WTC11 (cell line): ENCODE data around the gene IGFBP7. TPM values are rescaled to one million over a fixed set of nuclear protein-coding genes. Genes with fewer than 3 reads are reported as not detected.

ENCODE experiments used
- ATAC-seq: fragments of 200-7000 bp; cut with Tn5 transposase; 2 replicates; pipeline ENCODE4 v1.10.0; 2021; ENCODE audit warnings: mild to moderate bottlenecking, moderate library complexity
- CTCF ChIA-PET: fragments of 300-600 bp; sonication (Branson Sonifier 250); formaldehyde crosslinking; loops from one replicate; lab custom pipeline; 2021; ENCODE audit warnings: antibody characterized with exemption; lab: Charles Lee
- POLR2A ChIA-PET: fragments of 350-600 bp; sonication (Branson Sonifier 250); formaldehyde crosslinking; loops from one replicate; lab custom pipeline; 2021; ENCODE audit warnings: antibody characterized with exemption; lab: Charles Lee
- DNase-seq: peaks from one replicate; pipeline ENCODE4 v3.0.0; 2021; ENCODE audit warnings: low spot score
- H3K27ac Mint-ChIP-seq: 2 replicates; pipeline ENCODE4 v1.8.0; 2021; ENCODE audit warnings: mixed read lengths
- H3K27me3 Mint-ChIP-seq: 2 replicates; pipeline ENCODE4 v1.8.0; 2021; ENCODE audit warnings: low read depth, mild to moderate bottlenecking, moderate library complexity, mixed read lengths
- H3K36me3 Mint-ChIP-seq: 2 replicates; pipeline ENCODE4 v1.8.0; 2021; ENCODE audit warnings: mixed read lengths
- H3K4me1 Mint-ChIP-seq: 2 replicates; pipeline ENCODE4 v1.8.0; 2022; ENCODE audit warnings: mixed read lengths
- H3K4me3 Mint-ChIP-seq: 2 replicates; pipeline ENCODE4 v1.8.0; 2021; ENCODE audit warnings: mild to moderate bottlenecking, moderate library complexity, mixed read lengths
- H3K9me3 Mint-ChIP-seq: 2 replicates; pipeline ENCODE4 v1.8.0; 2021; ENCODE audit warnings: mixed read lengths
- CREM ChIP-seq: sonication (generic); formaldehyde crosslinking; IDR thresholded peaks from 2 replicates; pipeline ENCODE4 v1.8.1; 2022; ENCODE audit warnings: mild to moderate bottlenecking, missing genetic modification reagents, moderate library complexity
- FOXJ3 ChIP-seq: sonication (generic); formaldehyde crosslinking; IDR thresholded peaks from 2 replicates; pipeline ENCODE4 v1.9.0; 2021; ENCODE audit warnings: missing genetic modification reagents, mild to moderate bottlenecking, borderline replicate concordance
- GTF2I ChIP-seq: fragments of 250-450 bp; sonication (Bioruptor Pico); conservative IDR thresholded peaks from 2 replicates; pipeline ENCODE4 v1.4.0; 2021; ENCODE audit warnings: mild to moderate bottlenecking
- NR1H2 ChIP-seq: sonication (generic); formaldehyde crosslinking; IDR thresholded peaks from 2 replicates; pipeline ENCODE4 v1.9.0; 2021; ENCODE audit warnings: mild to moderate bottlenecking, moderate library complexity, missing genetic modification reagents
- NR3C1 ChIP-seq: sonication (generic); formaldehyde crosslinking; conservative IDR thresholded peaks from 2 replicates; pipeline ENCODE4 v1.8.1; 2023; ENCODE audit warnings: low read depth, mild to moderate bottlenecking, missing genetic modification reagents
- PRRX2 ChIP-seq: fragments of 250-450 bp; sonication (Bioruptor Pico); IDR thresholded peaks from 2 replicates; pipeline ENCODE4 v1.8.0; 2021; ENCODE audit warnings: mild to moderate bottlenecking
- SMAD3 ChIP-seq: sonication (generic); formaldehyde crosslinking; IDR thresholded peaks from 2 replicates; pipeline ENCODE4 v1.8.0; 2022; ENCODE audit warnings: missing genetic modification reagents, mild to moderate bottlenecking, borderline replicate concordance
- TCF7 ChIP-seq: sonication (generic); formaldehyde crosslinking; IDR thresholded peaks from 2 replicates; pipeline ENCODE4 v1.8.0; 2022; ENCODE audit warnings: mild to moderate bottlenecking, low read depth, missing genetic modification reagents, moderate library complexity
- TEAD4 ChIP-seq: sonication (generic); formaldehyde crosslinking; IDR thresholded peaks from 2 replicates; pipeline ENCODE4 v1.8.0; 2022; ENCODE audit warnings: mild to moderate bottlenecking, missing genetic modification reagents
- ZBTB21 ChIP-seq: sonication (generic); formaldehyde crosslinking; IDR thresholded peaks from 2 replicates; pipeline ENCODE4 v1.8.1; 2023; ENCODE audit warnings: mild to moderate bottlenecking, missing genetic modification reagents, borderline replicate concordance
- ZNF121 ChIP-seq: sonication (generic); formaldehyde crosslinking; IDR thresholded peaks from 2 replicates; pipeline ENCODE4 v1.8.0; 2023; ENCODE audit warnings: missing genetic modification reagents
- ZNF263 ChIP-seq: sonication (generic); formaldehyde crosslinking; IDR thresholded peaks from 2 replicates; pipeline ENCODE4 v1.8.1; 2022; ENCODE audit warnings: low read depth, mild to moderate bottlenecking, moderate library complexity, missing genetic modification reagents
- total RNA-seq: library from RNA; stranded (reverse); gene quantifications from 3 replicates; pipeline ENCODE4 v1.2.3, GENCODE V29; 2021
- TF ChIP-seq, protein P1 (sequence below): fragments of 250-450 bp; sonication (Bioruptor Pico); conservative IDR thresholded peaks from 2 replicates; pipeline ENCODE4 v1.9.0; 2021; ENCODE audit warnings: mild to moderate bottlenecking
- TF ChIP-seq, protein P2 (sequence below): sonication (generic); formaldehyde crosslinking; IDR thresholded peaks from 2 replicates; pipeline ENCODE4 v1.8.0; 2022; ENCODE audit warnings: missing genetic modification reagents
- TF ChIP-seq, protein P3 (sequence below): sonication (generic); formaldehyde crosslinking; IDR thresholded peaks from 2 replicates; pipeline ENCODE4 v1.8.1; 2023; ENCODE audit warnings: mild to moderate bottlenecking, missing genetic modification reagents
- TF ChIP-seq, protein P4 (sequence below): sonication (generic); formaldehyde crosslinking; IDR thresholded peaks from 2 replicates; pipeline ENCODE4 v1.8.1; 2023; ENCODE audit warnings: mild to moderate bottlenecking, missing genetic modification reagents
- TF ChIP-seq, protein P5 (sequence below): fragments of 200-600 bp; IDR thresholded peaks from 2 replicates; pipeline ENCODE4 v1.8.0; 2022; ENCODE audit warnings: antibody characterized with exemption
- TF ChIP-seq, protein P6 (sequence below): sonication (generic); formaldehyde crosslinking; IDR thresholded peaks from 2 replicates; pipeline ENCODE4 v1.8.1; 2023; ENCODE audit warnings: mild to moderate bottlenecking, moderate library complexity, missing genetic modification reagents
- TF ChIP-seq, protein P7 (sequence below): sonication (generic); formaldehyde crosslinking; IDR thresholded peaks from 2 replicates; pipeline ENCODE4 v1.8.1; 2022; ENCODE audit warnings: missing genetic modification reagents, borderline replicate concordance

Gene IGFBP7
- total RNA-seq, 1 experiment from 2014 or later = 1.4 TPM

DNA sequence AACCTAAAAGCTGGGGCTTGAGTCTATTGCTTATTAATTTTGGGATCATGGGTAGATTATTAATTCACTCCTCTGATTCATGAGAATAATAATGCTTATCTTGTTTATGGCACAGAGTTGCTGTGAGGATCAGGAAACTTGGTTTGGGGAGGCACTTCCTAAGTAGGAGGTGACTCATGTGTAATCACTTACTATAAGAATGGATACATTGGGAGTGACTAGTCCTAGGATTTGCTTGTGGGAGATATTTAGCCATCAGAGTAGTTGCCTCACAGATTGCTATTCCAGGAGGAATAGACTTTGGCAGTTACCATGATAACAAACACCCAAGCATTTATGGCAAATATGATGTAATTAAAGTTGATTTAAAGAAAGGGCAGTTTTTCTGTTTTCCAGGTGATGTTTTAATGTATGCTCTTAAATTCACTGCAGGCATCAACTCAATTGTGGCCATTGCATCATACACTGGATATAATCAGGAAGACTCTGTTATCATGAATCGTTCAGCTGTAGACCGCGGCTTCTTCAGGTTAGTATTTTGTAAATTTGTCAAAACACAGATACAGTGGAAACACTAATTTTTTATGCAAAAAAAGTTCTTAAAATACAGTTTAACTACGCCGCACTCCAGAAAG, 89.6 kb downstream of the IGFBP7 start (continued):
- TF ChIP-seq, protein P1, sequence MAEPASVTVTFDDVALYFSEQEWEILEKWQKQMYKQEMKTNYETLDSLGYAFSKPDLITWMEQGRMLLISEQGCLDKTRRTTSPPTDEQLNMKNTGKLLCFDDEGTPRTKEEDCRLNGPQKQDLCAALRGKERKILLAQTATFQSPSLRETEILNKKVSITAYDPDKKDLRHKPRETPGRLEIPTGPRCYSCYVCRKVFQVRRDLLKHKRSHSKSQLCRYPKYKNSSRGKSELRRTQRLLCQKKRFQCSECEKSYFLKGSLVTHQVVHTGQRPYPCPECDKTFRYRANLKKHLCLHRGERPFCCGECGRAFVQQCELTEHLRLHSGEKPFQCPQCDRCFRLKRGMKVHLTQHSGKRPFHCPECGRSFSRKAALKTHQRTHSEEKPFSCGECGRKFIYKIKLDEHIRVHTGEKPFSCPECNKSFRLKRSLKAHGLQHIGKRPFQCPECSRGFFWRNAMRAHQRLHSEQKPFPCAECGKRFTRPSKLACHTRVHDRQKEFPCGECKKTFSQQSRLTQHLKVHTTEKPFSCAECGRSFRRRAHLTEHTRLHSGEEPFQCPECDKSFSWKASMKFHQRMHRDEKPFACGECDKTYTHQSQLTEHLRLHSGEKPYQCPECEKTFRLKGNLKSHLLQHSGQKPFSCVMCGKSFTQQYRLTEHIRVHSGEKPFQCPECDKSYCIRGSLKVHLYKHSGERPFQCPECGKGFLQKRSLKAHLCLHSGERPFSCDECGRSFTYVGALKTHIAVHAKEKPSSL (CRISPR knock-in tag) = no peak
- TF ChIP-seq, protein P2, sequence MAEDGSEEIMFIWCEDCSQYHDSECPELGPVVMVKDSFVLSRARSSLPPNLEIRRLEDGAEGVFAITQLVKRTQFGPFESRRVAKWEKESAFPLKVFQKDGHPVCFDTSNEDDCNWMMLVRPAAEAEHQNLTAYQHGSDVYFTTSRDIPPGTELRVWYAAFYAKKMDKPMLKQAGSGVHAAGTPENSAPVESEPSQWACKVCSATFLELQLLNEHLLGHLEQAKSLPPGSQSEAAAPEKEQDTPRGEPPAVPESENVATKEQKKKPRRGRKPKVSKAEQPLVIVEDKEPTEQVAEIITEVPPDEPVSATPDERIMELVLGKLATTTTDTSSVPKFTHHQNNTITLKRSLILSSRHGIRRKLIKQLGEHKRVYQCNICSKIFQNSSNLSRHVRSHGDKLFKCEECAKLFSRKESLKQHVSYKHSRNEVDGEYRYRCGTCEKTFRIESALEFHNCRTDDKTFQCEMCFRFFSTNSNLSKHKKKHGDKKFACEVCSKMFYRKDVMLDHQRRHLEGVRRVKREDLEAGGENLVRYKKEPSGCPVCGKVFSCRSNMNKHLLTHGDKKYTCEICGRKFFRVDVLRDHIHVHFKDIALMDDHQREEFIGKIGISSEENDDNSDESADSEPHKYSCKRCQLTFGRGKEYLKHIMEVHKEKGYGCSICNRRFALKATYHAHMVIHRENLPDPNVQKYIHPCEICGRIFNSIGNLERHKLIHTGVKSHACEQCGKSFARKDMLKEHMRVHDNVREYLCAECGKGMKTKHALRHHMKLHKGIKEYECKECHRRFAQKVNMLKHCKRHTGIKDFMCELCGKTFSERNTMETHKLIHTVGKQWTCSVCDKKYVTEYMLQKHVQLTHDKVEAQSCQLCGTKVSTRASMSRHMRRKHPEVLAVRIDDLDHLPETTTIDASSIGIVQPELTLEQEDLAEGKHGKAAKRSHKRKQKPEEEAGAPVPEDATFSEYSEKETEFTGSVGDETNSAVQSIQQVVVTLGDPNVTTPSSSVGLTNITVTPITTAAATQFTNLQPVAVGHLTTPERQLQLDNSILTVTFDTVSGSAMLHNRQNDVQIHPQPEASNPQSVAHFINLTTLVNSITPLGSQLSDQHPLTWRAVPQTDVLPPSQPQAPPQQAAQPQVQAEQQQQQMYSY (CRISPR knock-in tag) = no peak
- no peak for TF ChIP-seq FOXJ3 (CRISPR knock-in tag)
- no peak for TF ChIP-seq ZBTB21
- TF ChIP-seq, protein P3, sequence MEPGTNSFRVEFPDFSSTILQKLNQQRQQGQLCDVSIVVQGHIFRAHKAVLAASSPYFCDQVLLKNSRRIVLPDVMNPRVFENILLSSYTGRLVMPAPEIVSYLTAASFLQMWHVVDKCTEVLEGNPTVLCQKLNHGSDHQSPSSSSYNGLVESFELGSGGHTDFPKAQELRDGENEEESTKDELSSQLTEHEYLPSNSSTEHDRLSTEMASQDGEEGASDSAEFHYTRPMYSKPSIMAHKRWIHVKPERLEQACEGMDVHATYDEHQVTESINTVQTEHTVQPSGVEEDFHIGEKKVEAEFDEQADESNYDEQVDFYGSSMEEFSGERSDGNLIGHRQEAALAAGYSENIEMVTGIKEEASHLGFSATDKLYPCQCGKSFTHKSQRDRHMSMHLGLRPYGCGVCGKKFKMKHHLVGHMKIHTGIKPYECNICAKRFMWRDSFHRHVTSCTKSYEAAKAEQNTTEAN (CRISPR knock-in tag) = no peak
- TF ChIP-seq, protein P4, sequence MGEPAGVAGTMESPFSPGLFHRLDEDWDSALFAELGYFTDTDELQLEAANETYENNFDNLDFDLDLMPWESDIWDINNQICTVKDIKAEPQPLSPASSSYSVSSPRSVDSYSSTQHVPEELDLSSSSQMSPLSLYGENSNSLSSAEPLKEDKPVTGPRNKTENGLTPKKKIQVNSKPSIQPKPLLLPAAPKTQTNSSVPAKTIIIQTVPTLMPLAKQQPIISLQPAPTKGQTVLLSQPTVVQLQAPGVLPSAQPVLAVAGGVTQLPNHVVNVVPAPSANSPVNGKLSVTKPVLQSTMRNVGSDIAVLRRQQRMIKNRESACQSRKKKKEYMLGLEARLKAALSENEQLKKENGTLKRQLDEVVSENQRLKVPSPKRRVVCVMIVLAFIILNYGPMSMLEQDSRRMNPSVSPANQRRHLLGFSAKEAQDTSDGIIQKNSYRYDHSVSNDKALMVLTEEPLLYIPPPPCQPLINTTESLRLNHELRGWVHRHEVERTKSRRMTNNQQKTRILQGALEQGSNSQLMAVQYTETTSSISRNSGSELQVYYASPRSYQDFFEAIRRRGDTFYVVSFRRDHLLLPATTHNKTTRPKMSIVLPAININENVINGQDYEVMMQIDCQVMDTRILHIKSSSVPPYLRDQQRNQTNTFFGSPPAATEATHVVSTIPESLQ (CRISPR knock-in tag) = no peak
- no peak for TF ChIP-seq ZNF263
- TF ChIP-seq, all 79 proteins: peak for 0

DNA sequence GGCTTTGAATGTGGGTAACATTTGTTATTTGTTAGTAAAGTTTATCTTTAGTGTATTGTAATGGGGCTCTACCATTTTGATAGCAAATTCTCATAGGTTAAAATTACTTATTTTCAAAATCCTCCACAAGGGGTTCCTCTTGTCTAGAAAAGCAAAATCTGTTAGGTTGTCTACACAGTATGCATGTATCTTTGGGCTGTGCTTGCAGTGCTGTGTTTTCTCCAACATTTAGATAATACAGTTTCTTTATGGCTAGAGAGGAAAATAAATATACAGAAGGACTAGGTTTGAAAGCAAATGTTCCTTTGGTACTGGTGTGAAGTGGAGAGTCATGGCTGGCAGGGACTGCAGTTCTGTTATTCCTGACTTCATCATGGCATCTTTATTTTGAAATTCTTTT, 91.2 kb downstream of the IGFBP7 start:
- Mint-ChIP-seq H3K9me3 (no peaks in the 10 kb centered on the region), H3K36me3 (peaks cover 74% of the 10 kb centered on the region), H3K4me3 (no peak overlapping the region), H3K4me1 (no peaks in the 10 kb centered on the region), H3K27me3 (no peaks in the 10 kb centered on the region), H3K27ac (no peak overlapping the region)
- ChIA-PET CTCF (no interaction called here), POLR2A (no interaction called here)
- DNase-seq (no peak), ATAC-seq (no peak)
- no peak for TF ChIP-seq SMAD3
- TF ChIP-seq PRRX2 (CRISPR knock-in tag) = no peak
- TF ChIP-seq NR1H2 (CRISPR knock-in tag) = no peak
- TF ChIP-seq ZNF263 = no peak
- TF ChIP-seq TCF7 (CRISPR knock-in tag) = no peak

DNA sequence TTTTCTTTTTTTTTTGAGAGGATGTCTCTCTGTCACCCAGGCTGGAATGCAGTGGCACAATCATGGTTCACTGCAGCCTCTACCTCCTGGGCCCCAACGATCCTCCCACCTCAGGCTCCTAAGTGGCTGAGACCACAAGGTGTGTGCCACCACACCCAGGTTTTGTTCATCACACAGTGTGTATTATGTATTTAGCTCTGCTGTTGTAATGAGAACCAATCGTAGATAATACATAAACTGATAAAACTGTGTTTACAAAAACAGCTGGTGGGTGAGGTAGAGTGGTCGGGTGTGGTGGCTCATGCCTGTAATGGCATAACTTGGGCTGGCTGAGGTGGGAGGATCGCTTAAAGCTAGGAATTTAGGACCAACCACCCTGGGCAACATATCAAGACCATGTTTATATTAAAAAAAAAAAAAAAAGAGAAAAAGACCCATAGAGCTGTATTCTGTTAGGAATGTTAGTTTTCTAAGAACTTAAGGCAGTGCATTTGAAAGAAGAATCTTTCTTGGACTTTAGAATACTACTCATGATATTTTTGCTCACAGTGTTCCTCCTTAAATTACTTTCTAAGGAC, 96.6 kb downstream of the IGFBP7 start:
- CTCF ChIA-PET = no interaction called here
- no peak for TF ChIP-seq TEAD4 (CRISPR knock-in tag)
- TF ChIP-seq ZNF121 (CRISPR knock-in tag) = no peak
- TF ChIP-seq GTF2I = no peak
- no peak for TF ChIP-seq NR3C1 (CRISPR knock-in tag)
- TF ChIP-seq CREM = no peak
- TF ChIP-seq, protein P5, sequence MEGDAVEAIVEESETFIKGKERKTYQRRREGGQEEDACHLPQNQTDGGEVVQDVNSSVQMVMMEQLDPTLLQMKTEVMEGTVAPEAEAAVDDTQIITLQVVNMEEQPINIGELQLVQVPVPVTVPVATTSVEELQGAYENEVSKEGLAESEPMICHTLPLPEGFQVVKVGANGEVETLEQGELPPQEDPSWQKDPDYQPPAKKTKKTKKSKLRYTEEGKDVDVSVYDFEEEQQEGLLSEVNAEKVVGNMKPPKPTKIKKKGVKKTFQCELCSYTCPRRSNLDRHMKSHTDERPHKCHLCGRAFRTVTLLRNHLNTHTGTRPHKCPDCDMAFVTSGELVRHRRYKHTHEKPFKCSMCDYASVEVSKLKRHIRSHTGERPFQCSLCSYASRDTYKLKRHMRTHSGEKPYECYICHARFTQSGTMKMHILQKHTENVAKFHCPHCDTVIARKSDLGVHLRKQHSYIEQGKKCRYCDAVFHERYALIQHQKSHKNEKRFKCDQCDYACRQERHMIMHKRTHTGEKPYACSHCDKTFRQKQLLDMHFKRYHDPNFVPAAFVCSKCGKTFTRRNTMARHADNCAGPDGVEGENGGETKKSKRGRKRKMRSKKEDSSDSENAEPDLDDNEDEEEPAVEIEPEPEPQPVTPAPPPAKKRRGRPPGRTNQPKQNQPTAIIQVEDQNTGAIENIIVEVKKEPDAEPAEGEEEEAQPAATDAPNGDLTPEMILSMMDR = no peak
- TF ChIP-seq, protein P6, sequence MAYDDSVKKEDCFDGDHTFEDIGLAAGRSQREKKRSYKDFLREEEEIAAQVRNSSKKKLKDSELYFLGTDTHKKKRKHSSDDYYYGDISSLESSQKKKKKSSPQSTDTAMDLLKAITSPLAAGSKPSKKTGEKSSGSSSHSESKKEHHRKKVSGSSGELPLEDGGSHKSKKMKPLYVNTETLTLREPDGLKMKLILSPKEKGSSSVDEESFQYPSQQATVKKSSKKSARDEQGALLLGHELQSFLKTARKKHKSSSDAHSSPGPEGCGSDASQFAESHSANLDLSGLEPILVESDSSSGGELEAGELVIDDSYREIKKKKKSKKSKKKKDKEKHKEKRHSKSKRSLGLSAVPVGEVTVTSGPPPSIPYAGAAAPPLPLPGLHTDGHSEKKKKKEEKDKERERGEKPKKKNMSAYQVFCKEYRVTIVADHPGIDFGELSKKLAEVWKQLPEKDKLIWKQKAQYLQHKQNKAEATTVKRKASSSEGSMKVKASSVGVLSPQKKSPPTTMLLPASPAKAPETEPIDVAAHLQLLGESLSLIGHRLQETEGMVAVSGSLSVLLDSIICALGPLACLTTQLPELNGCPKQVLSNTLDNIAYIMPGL (CRISPR knock-in tag) = no peak
- TF ChIP-seq, protein P7, sequence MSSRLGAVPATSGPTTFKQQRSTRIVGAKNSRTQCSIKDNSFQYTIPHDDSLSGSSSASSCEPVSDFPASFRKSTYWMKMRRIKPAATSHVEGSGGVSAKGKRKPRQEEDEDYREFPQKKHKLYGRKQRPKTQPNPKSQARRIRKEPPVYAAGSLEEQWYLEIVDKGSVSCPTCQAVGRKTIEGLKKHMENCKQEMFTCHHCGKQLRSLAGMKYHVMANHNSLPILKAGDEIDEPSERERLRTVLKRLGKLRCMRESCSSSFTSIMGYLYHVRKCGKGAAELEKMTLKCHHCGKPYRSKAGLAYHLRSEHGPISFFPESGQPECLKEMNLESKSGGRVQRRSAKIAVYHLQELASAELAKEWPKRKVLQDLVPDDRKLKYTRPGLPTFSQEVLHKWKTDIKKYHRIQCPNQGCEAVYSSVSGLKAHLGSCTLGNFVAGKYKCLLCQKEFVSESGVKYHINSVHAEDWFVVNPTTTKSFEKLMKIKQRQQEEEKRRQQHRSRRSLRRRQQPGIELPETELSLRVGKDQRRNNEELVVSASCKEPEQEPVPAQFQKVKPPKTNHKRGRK = no peak

More for the DNA sequence above, 96.6 kb downstream of the IGFBP7 start:
- no peak for DNase-seq
- H3K4me3 Mint-ChIP-seq = no peak overlapping the region
- POLR2A ChIA-PET = no interaction called here
- ATAC-seq = no peak
- no peaks in the 10 kb centered on the region for H3K9me3 Mint-ChIP-seq
- H3K27me3 Mint-ChIP-seq = no peaks in the 10 kb centered on the region
- peaks cover 64% of the 10 kb centered on the region for H3K36me3 Mint-ChIP-seq
- H3K4me1 Mint-ChIP-seq = no peaks in the 10 kb centered on the region
- no peak overlapping the region for H3K27ac Mint-ChIP-seq
